Esophagus muscularis mucosa (tissue), 4 donors: ENCODE data around the gene CDH2. TPM values are rescaled to one million over a fixed set of nuclear protein-coding genes. Genes with fewer than 3 reads are reported as not detected.

ENCODE experiments used
- DNase-seq: peaks from one replicate; pipeline ENCODE4 v3.0.0-alpha.2; 2017; ENCODE audit errors: extremely low spot score
- H3K27ac ChIP-seq, 4 donors: fragments of 200-600 bp; sonication (generic); replicated peaks in 1 of 4; 1 replicate in 3 of 4; 2 replicates in 1 of 4; pipeline ENCODE4 v1.5.1; 2016 to 2019; ENCODE audit warnings: mild to moderate bottlenecking in 1 of 4
- H3K27me3 ChIP-seq, 4 donors: fragments of 200-600 bp; sonication (generic); one replicate each; pipeline versions ENCODE4 v1.5.1 to v1.6.0; 2016 to 2019
- H3K36me3 ChIP-seq, 4 donors: fragments of 200-600 bp; sonication (generic); one replicate each; pipeline ENCODE4 v1.5.1; 2016 to 2019
- H3K4me1 ChIP-seq, 4 donors: fragments of 200-600 bp; sonication (generic); one replicate each; pipeline ENCODE4 v1.5.1; 2016 to 2019
- H3K4me3 ChIP-seq, 4 donors: fragments of 200-600 bp; sonication (generic); 1 replicate in 2 of 4; 2 replicates in 2 of 4; pipeline ENCODE4 v1.5.1; 2016 to 2019; ENCODE audit warnings: mild to moderate bottlenecking in 4 of 4, moderate library complexity in 1 of 4
- H3K9me3 ChIP-seq, 4 donors: fragments of 200-600 bp; sonication (generic); 1 replicate in 3 of 4; 2 replicates in 1 of 4; pipeline ENCODE4 v1.5.1; 2016 to 2019
- EP300 ChIP-seq: sonication (generic); formaldehyde crosslinking; IDR thresholded peaks from one replicate; pipeline ENCODE4 v1.6.1; 2017; ENCODE audit warnings: antibody characterized with exemption
- POLR2A ChIP-seq: fragments of 450-650 bp; IDR thresholded peaks from one replicate; pipeline ENCODE4 v1.6.1; 2017; ENCODE audit warnings: antibody characterized with exemption, moderate library complexity, mild to moderate bottlenecking, low read depth
- POLR2AphosphoS5 ChIP-seq, 2 donors: sonication (generic); formaldehyde crosslinking; IDR thresholded peaks; one replicate each; pipeline ENCODE4 v1.6.1; 2017; ENCODE audit warnings: antibody characterized with exemption in 2 of 2
- WGBS: methylation state at CpG from one replicate; pipeline ENCODE4 v1.1.5; 2018; 5-methylcytosine and 5-hydroxymethylcytosine counted together
- intact Hi-C: fragments of 100-400 bp; cut with DNase I; formaldehyde crosslinking; loops from one replicate; pipeline ENCODE4 v1.15.1; 2023
- total RNA-seq, 4 donors: library from RNA; depleted of rRNA; stranded (reverse); fragments of >200 nt; gene quantifications; one replicate each; pipeline versions ENCODE4 v1.1.0 to v1.2.1, GENCODE V29; 2016
- TF ChIP-seq, protein P1 (sequence below), 3 experiments: fragments of 200-600 bp in 2 of 3; fragments of 450-650 bp in 1 of 3; sonication (generic) in 2 of 3; IDR thresholded peaks; one replicate each; pipeline ENCODE4 v1.5.1; 2017 to 2019; ENCODE audit warnings: antibody characterized with exemption in 3 of 3, mild to moderate bottlenecking in 2 of 3, moderate library complexity in 1 of 3

Gene CDH2
- total RNA-seq, 4 donors from 2014 or later: 10.9 to 17.4 (median 13.6) TPM

DNA sequence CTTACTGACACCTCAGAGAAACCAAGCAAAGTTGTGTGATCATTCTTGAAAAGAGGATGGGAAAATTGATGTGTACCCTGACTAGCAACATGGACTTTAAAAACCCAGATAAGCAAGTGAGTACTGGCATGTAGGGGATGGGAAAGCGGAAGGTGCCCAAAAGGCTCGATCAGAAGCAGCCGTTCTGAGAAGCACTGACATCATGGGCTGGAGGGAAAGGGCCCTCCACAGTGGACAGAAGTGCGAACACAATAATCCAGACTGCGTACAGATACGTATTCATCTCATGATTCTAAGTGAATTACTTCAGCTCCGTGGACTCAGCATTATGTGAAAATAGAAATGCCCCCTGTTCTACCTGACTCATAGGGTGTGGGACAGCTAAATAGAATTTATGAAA, 42.2 kb downstream of the CDH2 start:
- intact Hi-C loops: no loop called here

GRCh38 chr18:28132084-28132483, 44.8 kb downstream of the CDH2 start:
- TF ChIP-seq, protein P1, sequence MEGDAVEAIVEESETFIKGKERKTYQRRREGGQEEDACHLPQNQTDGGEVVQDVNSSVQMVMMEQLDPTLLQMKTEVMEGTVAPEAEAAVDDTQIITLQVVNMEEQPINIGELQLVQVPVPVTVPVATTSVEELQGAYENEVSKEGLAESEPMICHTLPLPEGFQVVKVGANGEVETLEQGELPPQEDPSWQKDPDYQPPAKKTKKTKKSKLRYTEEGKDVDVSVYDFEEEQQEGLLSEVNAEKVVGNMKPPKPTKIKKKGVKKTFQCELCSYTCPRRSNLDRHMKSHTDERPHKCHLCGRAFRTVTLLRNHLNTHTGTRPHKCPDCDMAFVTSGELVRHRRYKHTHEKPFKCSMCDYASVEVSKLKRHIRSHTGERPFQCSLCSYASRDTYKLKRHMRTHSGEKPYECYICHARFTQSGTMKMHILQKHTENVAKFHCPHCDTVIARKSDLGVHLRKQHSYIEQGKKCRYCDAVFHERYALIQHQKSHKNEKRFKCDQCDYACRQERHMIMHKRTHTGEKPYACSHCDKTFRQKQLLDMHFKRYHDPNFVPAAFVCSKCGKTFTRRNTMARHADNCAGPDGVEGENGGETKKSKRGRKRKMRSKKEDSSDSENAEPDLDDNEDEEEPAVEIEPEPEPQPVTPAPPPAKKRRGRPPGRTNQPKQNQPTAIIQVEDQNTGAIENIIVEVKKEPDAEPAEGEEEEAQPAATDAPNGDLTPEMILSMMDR (IDR thresholded peaks at IDR 0.05): no peak
- TF ChIP-seq POLR2A (no peak), EP300 (no peak), POLR2AphosphoS5 (IDR thresholded peaks at IDR 0.05) (no peak)
- no peak overlapping the region for H3K4me3 ChIP-seq
- intact Hi-C loops: no loop called here
- peaks cover 0 to 13% (median 0%) of the 10 kb centered on the region in 4 donors for H3K4me1 ChIP-seq
- no peaks in the 10 kb centered on the region for H3K36me3 ChIP-seq
- no peaks in the 10 kb centered on the region for H3K9me3 ChIP-seq
- no peaks in the 10 kb centered on the region for H3K27me3 ChIP-seq
- no peak for DNase-seq
- WGBS: 94% methylated on average over 5 of the region's 5 CpGs
- no peak overlapping the region for H3K27ac ChIP-seq

More for the DNA sequence above, 42.2 kb downstream of the CDH2 start:
- Histone ChIP-seq H3K4me1 (peaks cover 0 to 10% (median 0%) of the 10 kb centered on the region in 4 donors), H3K27ac (no peak overlapping the region), H3K27me3 (no peaks in the 10 kb centered on the region), H3K36me3 (no peaks in the 10 kb centered on the region), H3K9me3 (no peaks in the 10 kb centered on the region), H3K4me3 (no peak overlapping the region)
- DNase-seq: no peak
- 96% methylated on average over 7 of the region's 7 CpGs for WGBS
- TF ChIP-seq EP300: no peak
- no peak for TF ChIP-seq POLR2A
- TF ChIP-seq, protein P1 (IDR thresholded peaks at IDR 0.05): no peak
- no peak for TF ChIP-seq POLR2AphosphoS5 (IDR thresholded peaks at IDR 0.05)

DNA sequence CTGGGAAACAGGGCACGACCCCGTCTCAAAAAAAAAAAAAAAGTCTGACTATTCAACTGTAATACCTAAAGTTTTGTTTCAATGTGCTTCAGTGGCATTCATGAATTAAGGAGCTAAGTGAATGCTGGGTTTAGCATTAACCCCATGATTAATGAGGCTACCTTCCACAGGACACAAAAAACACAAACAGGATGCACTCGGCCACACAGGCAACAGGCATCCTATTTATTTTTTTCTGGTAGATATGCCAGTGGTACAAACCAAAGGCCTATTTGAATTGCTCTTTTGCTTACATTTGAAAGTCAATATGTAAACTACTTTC, 48.3 kb downstream of the CDH2 start:
- no peaks in the 10 kb centered on the region for H3K27me3 ChIP-seq
- no peak overlapping the region for H3K27ac ChIP-seq
- H3K9me3 ChIP-seq: no peaks in the 10 kb centered on the region
- H3K4me1 ChIP-seq: peaks cover 3 to 13% (median 9%) of the 10 kb centered on the region in 4 donors
- TF ChIP-seq POLR2AphosphoS5 (IDR thresholded peaks at IDR 0.05) (no peak), POLR2A (no peak), EP300 (no peak)
- TF ChIP-seq, protein P1 (IDR thresholded peaks at IDR 0.05): no peak
- 93% methylated on average over 3 of the region's 3 CpGs for WGBS
- no peak overlapping the region for H3K4me3 ChIP-seq
- DNase-seq: no peak
- intact Hi-C loops: no loop called here
- H3K36me3 ChIP-seq: no peaks in the 10 kb centered on the region

GRCh38 chr18:28127763-28128658, 48.9 kb downstream of the CDH2 start:
- WGBS: 81% methylated on average over 5 of the region's 5 CpGs
- Histone ChIP-seq H3K4me1 (peaks cover 10 to 16% (median 13%) of the 10 kb centered on the region in 4 donors), H3K9me3 (no peaks in the 10 kb centered on the region), H3K36me3 (no peaks in the 10 kb centered on the region), H3K27ac (no peak overlapping the region), H3K27me3 (no peaks in the 10 kb centered on the region), H3K4me3 (no peak overlapping the region)
- no peak for DNase-seq
- intact Hi-C loops: no loop called here
- TF ChIP-seq POLR2A (no peak), POLR2AphosphoS5 (IDR thresholded peaks at IDR 0.05) (no peak), EP300 (no peak)
- TF ChIP-seq, protein P1 (IDR thresholded peaks at IDR 0.05): no peak
